HepG2 (cell line): ENCODE measurements around the gene MTHFR. TPM values are rescaled to one million over a fixed set of nuclear protein-coding genes. Genes with fewer than 3 reads are reported as not detected.

Source experiments
- CENPT ChIP-seq: sonication (generic); formaldehyde crosslinking; IDR thresholded peaks from 2 replicates; pipeline ENCODE4 v1.8.0; 2022; ENCODE audit warnings: low read depth, mild to moderate bottlenecking, moderate library complexity, missing genetic modification reagents
- GMEB1 ChIP-seq: sonication (generic); formaldehyde crosslinking; IDR thresholded peaks from 2 replicates; pipeline ENCODE4 v1.5.1; 2020; ENCODE audit warnings: missing genetic modification reagents, mild to moderate bottlenecking, borderline replicate concordance
- MTA3 ChIP-seq: sonication (generic); formaldehyde crosslinking; IDR thresholded peaks from 2 replicates; pipeline ENCODE4 v1.4.0; 2020; ENCODE audit warnings: missing genetic modification reagents
- PRDM10 ChIP-seq: sonication (generic); formaldehyde crosslinking; IDR thresholded peaks from 2 replicates; pipeline ENCODE4 v1.4.0; 2020; ENCODE audit warnings: low read depth, missing genetic modification reagents
- SNAI1 ChIP-seq: sonication (generic); formaldehyde crosslinking; IDR thresholded peaks from 2 replicates; pipeline ENCODE4 v1.5.0; 2020; ENCODE audit warnings: mild to moderate bottlenecking, missing genetic modification reagents, borderline replicate concordance
- YEATS2 ChIP-seq: sonication (generic); formaldehyde crosslinking; IDR thresholded peaks from 2 replicates; pipeline ENCODE4 v1.4.0; 2020; ENCODE audit warnings: missing genetic modification reagents, borderline replicate concordance
- ZNF407 ChIP-seq: sonication (generic); formaldehyde crosslinking; IDR thresholded peaks from one replicate; pipeline ENCODE4 v1.5.1; 2020; ENCODE audit warnings: mild to moderate bottlenecking, missing genetic modification reagents; ENCODE audit errors: not compliant biosample characterization
- ZNF562 ChIP-seq: sonication (generic); formaldehyde crosslinking; IDR thresholded peaks from 2 replicates; pipeline ENCODE4 v1.8.0; 2022; ENCODE audit warnings: missing genetic modification reagents, borderline replicate concordance
- ZNF580 ChIP-seq: IDR thresholded peaks from 2 replicates; pipeline ENCODE4 v1.6.1; 2016; ENCODE audit warnings: low read depth, borderline replicate concordance
- ZNF773 ChIP-seq: sonication (generic); formaldehyde crosslinking; IDR thresholded peaks from 2 replicates; pipeline ENCODE4 v1.4.0; 2020; ENCODE audit warnings: missing genetic modification reagents, borderline replicate concordance
- polyA plus RNA-seq, 8 experiments: library from polyadenylated mRNA; depleted of rRNA in 3 of 8; stranded (reverse) in 7 of 8; unstranded in 1 of 8; fragments of >200 nt; fragmentation: Illumina TruSeq in 4 of 8; extraction: Trizol in 4 of 8; gene quantifications; 2 replicates each; pipeline versions ENCODE4 v1.2.1 to v1.2.3, GENCODE V29; 2011 to 2016; ENCODE audit warnings: low read depth in 4 of 8, missing spikeins in 1 of 8, mixed read lengths in 1 of 8; ENCODE audit not compliant: insufficient read depth in 1 of 8
- total RNA-seq, 5 experiments: library from RNA; depleted of rRNA; stranded (reverse); fragments of >200 nt; fragmentation: Illumina TruSeq; extraction: Trizol; gene quantifications; 2 replicates each; pipeline ENCODE4 v1.2.3, GENCODE V29; 2016; ENCODE audit warnings: low read depth in 1 of 5

The MTHFR gene
- total and polyA plus RNA-seq, 2 of the 13 experiments (the other 11 are each of a cell fraction or from before 2014, with no cell fraction given), result 3.8 to 8.2 TPM

DNA sequence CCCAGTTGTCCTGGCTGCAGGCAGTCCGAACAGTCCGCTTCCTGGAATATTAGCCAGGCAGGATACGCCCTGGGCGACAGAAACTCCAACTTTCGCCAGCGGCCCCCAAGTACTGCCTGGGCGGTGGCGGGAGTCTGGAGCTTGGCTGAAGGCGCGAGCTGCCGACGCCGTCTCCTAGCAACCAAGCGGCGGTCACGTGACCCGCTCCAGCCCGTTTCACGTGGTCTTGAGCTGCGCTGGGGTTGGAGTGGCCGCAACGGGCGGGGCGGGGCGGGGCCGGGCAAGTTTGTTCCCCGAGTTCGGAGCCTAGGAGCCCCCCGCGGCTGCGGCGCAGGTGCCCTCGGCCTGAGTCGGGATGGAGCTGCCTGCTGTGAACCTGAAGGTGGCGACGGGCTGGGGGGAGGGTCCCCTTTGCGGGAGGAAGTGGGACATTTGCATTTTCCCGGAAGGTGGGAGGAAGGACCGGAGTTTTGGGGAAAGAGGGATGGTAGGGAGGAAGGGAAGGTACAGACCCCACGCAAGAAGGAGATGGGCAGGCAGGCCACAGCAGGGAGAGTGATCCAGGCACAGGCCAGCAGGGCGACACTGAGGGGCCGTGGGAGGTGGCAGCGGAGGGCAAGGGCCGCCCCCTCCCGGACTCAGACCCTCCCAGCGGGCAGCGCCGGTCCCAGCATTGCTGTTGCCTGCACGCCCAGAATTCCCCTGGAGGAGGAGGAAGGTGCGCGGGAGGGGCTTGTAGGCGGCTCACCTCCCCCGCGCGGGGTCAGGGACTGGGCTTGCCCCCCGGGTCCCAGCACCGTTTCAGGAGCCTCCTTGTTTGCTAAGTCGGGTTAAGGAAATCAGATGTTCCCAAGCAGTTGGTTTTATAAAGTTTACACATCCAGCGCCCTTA is 69.7 kb downstream of the MTHFR start, which contains the start of gene AGTRAP (continued):
- peak; percentile 50; the same call in 1 of the 2 replicates for TF ChIP-seq PRDM10
- TF ChIP-seq CENPT, result no peak
- no peak for TF ChIP-seq ZNF562
- TF ChIP-seq ZNF580 (CRISPR knock-in tag), result no peak; the same call in 1 of the 2 replicates
- no peak for TF ChIP-seq ZNF773
- TF ChIP-seq YEATS2, result no peak
- TF ChIP-seq SNAI1 (CRISPR knock-in tag), result no peak
- TF ChIP-seq ZNF407 (CRISPR knock-in tag), result peak; percentile 50
- peak; percentile 47; the same call in 1 of the 2 replicates for TF ChIP-seq GMEB1 (CRISPR knock-in tag)
- TF ChIP-seq MTA3 (CRISPR knock-in tag), result no peak
